Mucosa of rectum (tissue), 2 donors: ENCODE results near the gene NOLC1.

ENCODE experiments used
- H3K27ac ChIP-seq, 2 donors: one replicate each; pipeline ENCODE4 v1.7.0; 2013; ENCODE audit warnings: inconsistent platforms in 2 of 2, low read depth in 2 of 2, low read length in 2 of 2
- H3K27me3 ChIP-seq, 2 donors: one replicate each; pipeline ENCODE4 v1.7.0; 2013; ENCODE audit warnings: low read length in 2 of 2; ENCODE audit not compliant: control insufficient read depth in 2 of 2, insufficient read depth in 2 of 2
- H3K36me3 ChIP-seq, 2 donors: one replicate each; pipeline ENCODE4 v1.7.0; 2013; ENCODE audit warnings: low read length in 2 of 2; ENCODE audit not compliant: control insufficient read depth in 2 of 2, insufficient read depth in 2 of 2
- H3K4me1 ChIP-seq, 2 donors: one replicate each; pipeline ENCODE4 v1.7.0; 2013; ENCODE audit warnings: low read length in 2 of 2, mild to moderate bottlenecking in 1 of 2; ENCODE audit not compliant: control insufficient read depth in 2 of 2, insufficient read depth in 2 of 2
- H3K4me3 ChIP-seq, 2 donors: one replicate each; pipeline ENCODE4 v1.7.0; 2013; ENCODE audit warnings: low read length in 2 of 2
- H3K9ac ChIP-seq, 2 donors: one replicate each; pipeline ENCODE4 v1.7.0; 2013; ENCODE audit warnings: low read length in 2 of 2, low read depth in 1 of 2, mild to moderate bottlenecking in 1 of 2
- H3K9me3 ChIP-seq, 2 donors: one replicate each; pipeline ENCODE4 v1.7.0; 2013; ENCODE audit warnings: low read length in 2 of 2; ENCODE audit not compliant: control insufficient read depth in 2 of 2
- donor health status: healthy.
- donor health status: Normal muscosa, but diverticular disease.

Gene NOLC1

GRCh38 chr10:102114861-102115618 lies 37.1 kb upstream of the NOLC1 start:
- Histone ChIP-seq H3K9ac (peak overlapping the region; percentile 75 to 79), H3K4me3 (peak overlapping the region; percentile 68 to 81), H3K27me3 (no peaks in the 10 kb centered on the region), H3K36me3 (peaks cover 12 to 14% of the 10 kb centered on the region in 2 donors), H3K27ac (peak overlapping the region; percentile 66 to 85), H3K9me3 (no peaks in the 10 kb centered on the region), H3K4me1 (peaks cover 52 to 61% of the 10 kb centered on the region in 2 donors)

GRCh38 chr10:102115775-102116174 lies 36.4 kb upstream of the NOLC1 start:
- Histone ChIP-seq H3K9ac (peak overlapping the region in 1 of 2 donors; percentile 79), H3K27ac (peak overlapping the region; percentile 66 to 85), H3K36me3 (peaks cover 4 to 6% of the 10 kb centered on the region in 2 donors), H3K4me1 (peaks cover 53 to 61% of the 10 kb centered on the region in 2 donors), H3K4me3 (peak overlapping the region in 1 of 2 donors; percentile 81), H3K9me3 (no peaks in the 10 kb centered on the region), H3K27me3 (no peaks in the 10 kb centered on the region)

GRCh38 chr10:102116656-102117055 lies 35.5 kb upstream of the NOLC1 start:
- Histone ChIP-seq H3K36me3 (no peaks in the 10 kb centered on the region), H3K27me3 (no peaks in the 10 kb centered on the region), H3K9ac (peak overlapping the region in 1 of 2 donors; percentile 38), H3K4me1 (peaks cover 61% of the 10 kb centered on the region in 2 donors), H3K4me3 (no peak overlapping the region), H3K27ac (peak overlapping the region in 1 of 2 donors; percentile 71), H3K9me3 (no peaks in the 10 kb centered on the region)

- Histone ChIP-seq H3K4me1 (peaks cover 60% of the 10 kb centered on the region in 2 donors), H3K4me3 (peak overlapping the region; percentile 45 to 89), H3K27ac (peak overlapping the region; percentile 50 to 71), H3K27me3 (no peaks in the 10 kb centered on the region), H3K9me3 (no peaks in the 10 kb centered on the region), H3K36me3 (no peaks in the 10 kb centered on the region), H3K9ac (peak overlapping the region; percentile 30 to 58)
Observed at GRCh38 chr10:102117391-102118159, 34.6 kb upstream of the NOLC1 start.

- no peaks in the 10 kb centered on the region for H3K9me3 ChIP-seq
- H3K9ac ChIP-seq = peak overlapping the region; percentile 41 to 63
- H3K36me3 ChIP-seq = no peaks in the 10 kb centered on the region
- H3K4me1 ChIP-seq = peaks cover 47 to 49% of the 10 kb centered on the region in 2 donors
- H3K27ac ChIP-seq = peak overlapping the region; percentile 90 to 95
- H3K27me3 ChIP-seq = no peaks in the 10 kb centered on the region
- H3K4me3 ChIP-seq = peak overlapping the region; percentile 79 to 89
Observed at GRCh38 chr10:102118867-102119266, 33.3 kb upstream of the NOLC1 start.

- peaks cover 43 to 44% of the 10 kb centered on the region in 2 donors for H3K4me1 ChIP-seq
Observed at GRCh38 chr10:102119417-102120141, 32.6 kb upstream of the NOLC1 start.

GRCh38 chr10:102120142-102120990 lies 31.8 kb upstream of the NOLC1 start, which contains the start of gene LDB1:
TSS of gene LDB1 (minus strand) at chr10:102120368. CDS start at chr10:102120110, 258 bp downstream.
- Histone ChIP-seq H3K27ac (peak within 1 kb of the TSS; percentile 90 to 95), H3K36me3 (no peaks in the 10 kb centered on the region), H3K27me3 (no peaks in the 10 kb centered on the region), H3K9me3 (no peaks in the 10 kb centered on the region), H3K9ac (peak within 1 kb of the TSS; percentile 86 to 92), H3K4me1 (peaks cover 39 to 40% of the 10 kb centered on the region in 2 donors), H3K4me3 (peak within 1 kb of the TSS; percentile 79 to 89)

More at GRCh38 chr10:102119417-102120141, 32.6 kb upstream of the NOLC1 start:
- Histone ChIP-seq H3K4me3 (peak overlapping the region; percentile 79 to 89), H3K36me3 (no peaks in the 10 kb centered on the region), H3K9ac (peak overlapping the region; percentile 81 to 92), H3K27me3 (no peaks in the 10 kb centered on the region), H3K9me3 (no peaks in the 10 kb centered on the region), H3K27ac (peak overlapping the region; percentile 90 to 95)

- no peaks in the 10 kb centered on the region for H3K27me3 ChIP-seq
- H3K4me3 ChIP-seq = peak overlapping the region; percentile 79 to 89
- H3K4me1 ChIP-seq = peaks cover 33 to 36% of the 10 kb centered on the region in 2 donors
- peak overlapping the region; percentile 86 to 92 for H3K9ac ChIP-seq
- H3K36me3 ChIP-seq = no peaks in the 10 kb centered on the region
- H3K9me3 ChIP-seq = no peaks in the 10 kb centered on the region
- peak overlapping the region; percentile 90 to 95 for H3K27ac ChIP-seq
Observed at GRCh38 chr10:102120991-102121738, 31.0 kb upstream of the NOLC1 start.
